GM20431 (cell line): ENCODE data around the gene ATAD1.
"Not testable (repeated sequence)": the region's sequence is repeated elsewhere in the genome, so short reads cannot be mapped to it uniquely, and the experiment has no call there.

ENCODE experiments used
- in situ Hi-C: fragments of 300-500 bp; cut with MseI, MboI; formaldehyde crosslinking; loops from one replicate; pipeline ENCODE4 v1.15.0; 2020; ENCODE audit warnings: low sequenced_read_pairs; ENCODE audit not compliant: unreplicated experiment

ATAD1 gene

GRCh38 chr10:87816163-87816897 is 1.7 kb downstream of the ATAD1 start:
- in situ Hi-C loops: no loop called here

- in situ Hi-C loops: no loop called here
Observed at GRCh38 chr10:87804939-87805569, 13.0 kb downstream of the ATAD1 start.

GRCh38 chr10:87803831-87804230 is 14.2 kb downstream of the ATAD1 start:
- in situ Hi-C loops: no loop called here

GRCh38 chr10:87803328-87803727 is 14.7 kb downstream of the ATAD1 start:
- in situ Hi-C loops: no loop called here

- in situ Hi-C loops: not testable (repeated sequence)
Observed at GRCh38 chr10:87801813-87802435, 16.1 kb downstream of the ATAD1 start.

GRCh38 chr10:87799860-87800259 is 18.2 kb downstream of the ATAD1 start:
- in situ Hi-C loops: no loop called here

GRCh38 chr10:87798082-87798481 is 19.9 kb downstream of the ATAD1 start:
- in situ Hi-C loops: no loop called here

GRCh38 chr10:87794285-87794684 is 23.7 kb downstream of the ATAD1 start:
- in situ Hi-C loops: no loop called here

- in situ Hi-C loops: no loop called here
Observed at GRCh38 chr10:87790185-87790584, 27.8 kb downstream of the ATAD1 start.

- in situ Hi-C loops: no loop called here
Observed at GRCh38 chr10:87786421-87786820, 31.6 kb downstream of the ATAD1 start.

- in situ Hi-C loops: no loop called here
Observed at GRCh38 chr10:87782721-87783120, 35.3 kb downstream of the ATAD1 start.

GRCh38 chr10:87781545-87781944 is 36.5 kb downstream of the ATAD1 start:
- in situ Hi-C loops: no loop called here

- in situ Hi-C loops: no loop called here
Observed at GRCh38 chr10:87776328-87776727, 41.7 kb downstream of the ATAD1 start.

GRCh38 chr10:87775766-87776165 is 42.3 kb downstream of the ATAD1 start:
- in situ Hi-C loops: no loop called here

- in situ Hi-C loops: no loop called here
Observed at GRCh38 chr10:87771871-87772500, 46.0 kb downstream of the ATAD1 start.

- in situ Hi-C loops: no loop called here
Observed at GRCh38 chr10:87767253-87767652, 50.8 kb downstream of the ATAD1 start.

- in situ Hi-C loops: no loop called here
Observed at GRCh38 chr10:87765666-87766376, 52.2 kb downstream of the ATAD1 start.

GRCh38 chr10:87764072-87764934 is 53.7 kb downstream of the ATAD1 start:
- in situ Hi-C loops: no loop called here

- in situ Hi-C loops: no loop called here
Observed at GRCh38 chr10:87763086-87763861, 54.8 kb downstream of the ATAD1 start.
